GM18505 (cell line): ENCODE measurements around the gene TBXAS1.

Experiments
- ATAC-seq: cut with Tn5 transposase; IDR thresholded peaks from one replicate; pipeline ENCODE4 v1.9.1; 2021; ENCODE audit not compliant: unreplicated experiment
- POLR2A ChIP-seq: IDR thresholded peaks from 4 replicates; pipeline ENCODE4 v1.6.1; 2011; ENCODE audit warnings: borderline replicate concordance; ENCODE audit not compliant: insufficient read depth, insufficient read length; ENCODE audit errors: extremely low read depth

TBXAS1 gene

DNA sequence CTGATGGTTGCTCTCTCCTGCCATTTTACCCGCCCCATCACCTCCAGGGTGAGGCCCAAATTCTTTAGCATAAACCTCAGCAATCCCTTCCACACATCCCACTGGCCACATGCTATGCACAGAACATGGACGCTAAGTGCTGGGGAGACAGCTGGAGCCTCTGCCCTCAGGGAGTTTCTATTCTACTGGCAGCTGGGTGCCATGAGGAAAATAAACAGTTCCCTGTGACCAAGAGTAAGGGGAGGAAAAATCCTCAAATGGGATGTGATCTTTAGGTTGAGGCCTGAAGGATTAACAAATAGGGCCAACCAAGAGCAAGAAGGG lies 232.5 kb downstream of the TBXAS1 start:
- TF ChIP-seq POLR2A: no peak
- no peak for ATAC-seq

DNA sequence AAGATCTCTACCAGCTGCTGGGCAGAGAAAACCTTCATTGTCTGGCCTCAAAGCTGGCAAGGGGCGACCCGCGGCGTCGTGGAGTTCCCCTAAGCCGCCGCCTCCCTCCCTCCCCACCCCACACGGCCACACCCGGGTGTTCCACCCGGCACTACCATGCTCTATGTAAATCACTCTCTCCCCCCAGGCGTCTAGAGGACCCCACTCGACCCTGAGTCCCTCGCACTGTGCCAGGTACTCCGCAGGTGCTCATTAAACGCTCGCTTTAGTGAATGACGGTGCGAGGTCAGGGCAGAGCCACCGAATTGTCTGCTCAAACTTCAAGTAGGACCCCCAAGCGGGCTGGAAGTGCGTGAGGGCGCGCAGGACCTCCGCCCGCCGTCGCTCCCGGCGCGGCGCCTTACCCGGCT lies 233.1 kb downstream of the TBXAS1 start:
- ATAC-seq: peak; percentile 26
- TF ChIP-seq POLR2A: no peak

DNA sequence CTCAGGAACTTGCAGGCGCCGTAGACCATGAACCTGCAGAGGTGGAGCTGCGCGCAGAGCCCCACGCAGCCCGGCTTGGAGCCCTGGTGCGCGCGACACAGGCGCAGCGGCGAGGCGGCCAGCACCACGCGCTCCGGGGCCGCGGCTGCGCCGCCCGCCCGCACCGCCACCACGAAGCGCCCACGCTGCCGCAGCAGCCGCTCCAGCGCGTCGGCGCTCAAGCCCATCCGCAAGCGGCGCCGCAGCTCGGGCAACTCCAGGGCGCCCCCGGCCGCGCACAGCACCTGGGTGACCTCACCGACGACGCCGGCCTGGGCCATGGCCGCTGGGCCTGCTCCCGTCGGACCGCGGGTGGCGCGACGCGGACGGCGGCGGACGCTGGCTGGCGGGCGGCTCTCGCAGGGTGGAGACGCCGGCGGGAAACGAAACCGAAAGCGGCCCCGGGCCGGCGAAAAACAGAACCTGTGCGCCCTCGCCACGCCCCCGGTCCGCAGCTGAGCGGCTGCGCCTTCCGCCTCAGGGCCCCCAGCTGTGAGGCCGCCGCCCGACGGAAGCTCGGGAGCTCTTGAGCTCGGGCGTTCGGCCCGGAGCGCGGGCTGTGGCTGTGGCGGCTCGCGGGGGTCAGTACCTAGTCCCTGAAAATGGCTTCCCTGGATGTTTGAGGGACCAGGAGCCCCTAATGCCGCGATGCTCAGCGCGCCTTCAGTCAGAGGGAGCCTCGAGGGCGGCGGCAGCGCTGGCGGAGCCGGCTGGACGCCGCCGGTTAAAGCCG lies 233.7 kb downstream of the TBXAS1 start, which contains the start of gene PARP12:
PARP12 (minus strand) TSS at position 424 of the 772 bp plus-strand sequence; CDS start at position 320, 104 bp downstream.
- TF ChIP-seq POLR2A: peak; percentile 62

DNA sequence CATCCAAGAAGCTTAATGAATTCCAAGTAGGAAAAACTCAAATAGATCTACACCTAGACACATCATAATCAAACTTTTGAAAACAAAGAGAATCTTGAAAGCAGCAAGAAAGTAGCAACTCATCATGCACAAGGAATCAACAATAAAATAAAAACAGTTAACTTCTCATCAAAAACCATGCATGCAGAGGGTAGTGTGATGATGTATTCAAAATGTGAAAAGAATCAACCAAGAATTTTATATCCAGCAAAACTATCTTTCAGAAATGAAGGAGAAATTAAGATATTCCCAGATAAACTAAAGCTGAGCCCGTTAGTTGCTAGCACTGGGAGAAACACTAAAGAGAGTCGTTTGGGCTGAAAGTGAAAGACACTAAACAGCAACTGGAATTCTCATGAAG lies 238.0 kb downstream of the TBXAS1 start:
- no peak for ATAC-seq
- no peak for TF ChIP-seq POLR2A

More for the DNA sequence above, 233.7 kb downstream of the TBXAS1 start, which contains the start of gene PARP12:
- ATAC-seq: peak; percentile 93

DNA sequence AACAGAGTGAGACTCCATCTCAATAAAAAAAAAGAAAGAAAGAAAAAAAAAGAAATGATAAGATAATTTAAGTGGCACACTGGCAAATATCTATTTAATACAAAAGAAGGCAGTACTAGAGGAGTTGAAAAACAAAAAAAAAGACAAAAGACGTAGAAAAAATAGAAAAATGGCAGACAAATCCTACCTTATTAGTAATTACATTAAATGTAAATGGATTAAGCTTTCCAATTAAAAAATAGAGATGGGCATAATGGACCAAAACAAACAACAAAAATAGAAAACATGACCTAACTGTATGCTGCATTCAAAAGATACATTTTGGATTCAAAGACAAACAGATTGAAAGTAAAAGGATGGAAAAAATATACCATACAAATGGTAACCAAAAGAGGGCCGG lies 239.0 kb downstream of the TBXAS1 start:
- TF ChIP-seq POLR2A: no peak
- ATAC-seq: no peak

DNA sequence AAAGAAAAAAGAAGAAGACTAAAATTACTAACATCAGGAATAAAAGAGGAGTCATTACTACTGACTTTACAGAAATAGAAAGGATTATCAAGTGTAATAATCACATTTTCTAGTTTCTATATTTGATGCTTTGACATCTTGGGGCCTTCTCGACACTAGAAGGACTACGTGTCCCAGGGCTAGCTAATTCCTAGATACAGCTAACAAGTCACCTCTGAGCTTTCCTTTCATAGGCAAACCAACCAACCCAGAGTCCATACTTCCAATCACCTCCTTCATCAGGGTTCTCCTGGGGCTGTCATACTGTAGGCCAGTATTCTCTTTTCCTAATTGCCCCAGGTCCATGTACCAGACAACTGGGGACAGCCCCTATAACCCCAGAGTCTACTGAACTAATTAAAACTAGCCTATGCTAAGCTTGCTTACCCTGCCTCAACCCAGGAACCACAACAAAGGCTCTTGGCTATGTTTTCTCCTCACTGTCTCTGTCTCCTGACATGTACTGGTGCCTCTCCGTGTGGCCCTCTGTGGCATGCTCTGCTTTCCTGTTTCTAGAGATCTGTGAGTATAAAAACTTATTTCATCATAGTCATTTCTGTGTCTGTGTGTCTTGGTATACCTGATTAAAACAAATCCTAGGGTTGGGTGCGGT lies 240.4 kb downstream of the TBXAS1 start:
- TF ChIP-seq POLR2A: no peak
- ATAC-seq: no peak
